A673 (cell line): ENCODE results near the gene HDGFL3.

Experiments used
- EZH2 ChIP-seq: fragments of 200-600 bp; sonication (generic); IDR thresholded peaks from 2 replicates; pipeline ENCODE4 v1.6.1; 2017; ENCODE audit warnings: borderline replicate concordance, low read depth, mild to moderate bottlenecking, mixed read lengths, antibody characterized with exemption, low read length; ENCODE audit not compliant: poor library complexity, severe bottlenecking
- TF ChIP-seq, protein P1 (sequence below): fragments of 300-800, 200-600 bp; sonication (generic); conservative IDR thresholded peaks from 2 replicates; pipeline ENCODE4 v1.5.1; 2017; ENCODE audit warnings: low read depth, mild to moderate bottlenecking, antibody characterized with exemption, low read length, moderate library complexity, mixed read lengths

DNA sequence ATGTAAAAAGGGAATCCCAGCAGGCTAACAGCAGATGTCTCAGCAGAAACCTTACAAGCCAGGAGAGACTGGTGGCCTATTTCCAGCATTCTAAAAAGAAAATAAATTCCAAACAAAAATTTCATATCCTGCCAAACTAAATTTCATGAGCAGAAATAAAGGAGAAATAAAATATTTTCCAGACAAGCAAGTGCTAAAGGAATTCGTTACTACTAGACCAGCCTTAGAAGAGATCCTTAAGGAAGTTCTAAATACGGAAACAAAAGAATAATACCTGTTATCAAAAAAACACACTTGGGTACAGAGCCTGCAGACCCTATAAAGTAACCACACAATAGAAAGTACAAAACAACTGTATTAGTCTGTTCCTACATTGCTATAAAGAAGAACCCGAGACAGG, 41.4 kb downstream of the HDGFL3 start:
- TF ChIP-seq, protein P1, sequence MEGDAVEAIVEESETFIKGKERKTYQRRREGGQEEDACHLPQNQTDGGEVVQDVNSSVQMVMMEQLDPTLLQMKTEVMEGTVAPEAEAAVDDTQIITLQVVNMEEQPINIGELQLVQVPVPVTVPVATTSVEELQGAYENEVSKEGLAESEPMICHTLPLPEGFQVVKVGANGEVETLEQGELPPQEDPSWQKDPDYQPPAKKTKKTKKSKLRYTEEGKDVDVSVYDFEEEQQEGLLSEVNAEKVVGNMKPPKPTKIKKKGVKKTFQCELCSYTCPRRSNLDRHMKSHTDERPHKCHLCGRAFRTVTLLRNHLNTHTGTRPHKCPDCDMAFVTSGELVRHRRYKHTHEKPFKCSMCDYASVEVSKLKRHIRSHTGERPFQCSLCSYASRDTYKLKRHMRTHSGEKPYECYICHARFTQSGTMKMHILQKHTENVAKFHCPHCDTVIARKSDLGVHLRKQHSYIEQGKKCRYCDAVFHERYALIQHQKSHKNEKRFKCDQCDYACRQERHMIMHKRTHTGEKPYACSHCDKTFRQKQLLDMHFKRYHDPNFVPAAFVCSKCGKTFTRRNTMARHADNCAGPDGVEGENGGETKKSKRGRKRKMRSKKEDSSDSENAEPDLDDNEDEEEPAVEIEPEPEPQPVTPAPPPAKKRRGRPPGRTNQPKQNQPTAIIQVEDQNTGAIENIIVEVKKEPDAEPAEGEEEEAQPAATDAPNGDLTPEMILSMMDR: no peak
- TF ChIP-seq EZH2: no peak
